Stimulated activated CD4-positive, alpha-beta T cell treated with anti-CD3 and anti-CD28 coated beads, Interleukin-1b, Interleukin-23, amount 100 ng/mL, for 1 hour (primary cell): Measurements from ENCODE around the gene BLOC1S3.

Experiments used
- DNase-seq, 2 donors: peaks; one replicate each; pipeline ENCODE4 v3.0.0-alpha.2; 2020; ENCODE audit warnings: low read depth in 2 of 2

BLOC1S3 gene

GRCh38 chr19:45182758-45183157, 4.2 kb downstream of the BLOC1S3 start:
- DNase-seq, result no peak

GRCh38 chr19:45184115-45184514, 5.5 kb downstream of the BLOC1S3 start:
- DNase-seq, result no peak

GRCh38 chr19:45186509-45187334, 8.1 kb downstream of the BLOC1S3 start:
- DNase-seq, result no peak

GRCh38 chr19:45187421-45188100, 9.0 kb downstream of the BLOC1S3 start:
- DNase-seq, result no peak

- no peak for DNase-seq
Measured at GRCh38 chr19:45189971-45190370, 11.4 kb downstream of the BLOC1S3 start.

- DNase-seq, result no peak
Measured at GRCh38 chr19:45191375-45191774, 12.8 kb downstream of the BLOC1S3 start.

GRCh38 chr19:45195764-45196163, 17.2 kb downstream of the BLOC1S3 start:
- no peak for DNase-seq

GRCh38 chr19:45200568-45200967, 22.0 kb downstream of the BLOC1S3 start:
- no peak for DNase-seq

GRCh38 chr19:45202637-45203036, 24.1 kb downstream of the BLOC1S3 start:
- DNase-seq, result no peak

- no peak for DNase-seq
Measured at GRCh38 chr19:45205810-45206209, 27.2 kb downstream of the BLOC1S3 start.

GRCh38 chr19:45206328-45206727, 27.7 kb downstream of the BLOC1S3 start:
- no peak for DNase-seq

- no peak for DNase-seq
Measured at GRCh38 chr19:45211751-45212381, 33.3 kb downstream of the BLOC1S3 start.

- no peak for DNase-seq
Measured at GRCh38 chr19:45213031-45213430, 34.4 kb downstream of the BLOC1S3 start.

GRCh38 chr19:45215391-45216191, 37.0 kb downstream of the BLOC1S3 start:
- DNase-seq, result no peak

GRCh38 chr19:45216667-45217066, 38.1 kb downstream of the BLOC1S3 start:
- DNase-seq, result no peak

GRCh38 chr19:45217193-45217956, 38.8 kb downstream of the BLOC1S3 start:
- no peak for DNase-seq

GRCh38 chr19:45217957-45218334, 39.4 kb downstream of the BLOC1S3 start:
- DNase-seq, result no peak

GRCh38 chr19:45218426-45218825, 39.8 kb downstream of the BLOC1S3 start:
- DNase-seq, result no peak

- DNase-seq, result no peak
Measured at GRCh38 chr19:45218911-45219743, 40.5 kb downstream of the BLOC1S3 start.

GRCh38 chr19:45222724-45223123, 44.1 kb downstream of the BLOC1S3 start:
- DNase-seq, result no peak
